IPS-18c (cell line): ENCODE results near the gene RDX.
A peak's percentile ranks its signal among the peaks of the same experiment; 100 is the strongest.
"Not testable (repeated sequence)": the region's sequence is repeated elsewhere in the genome, so short reads cannot be mapped to it uniquely, and the experiment has no call there.

Experiments used
- H3K4me3 ChIP-seq: 2 replicates; pipeline ENCODE4 v1.7.0; 2013; ENCODE audit warnings: low read depth, mild to moderate bottlenecking, low read length, moderate library complexity; ENCODE audit not compliant: insufficient read depth
- H3K9me3 ChIP-seq: one replicate; pipeline ENCODE4 v1.6.1; 2013; ENCODE audit warnings: mild to moderate bottlenecking, low read length, moderate library complexity; ENCODE audit not compliant: control insufficient read depth, insufficient read depth

The RDX gene

DNA sequence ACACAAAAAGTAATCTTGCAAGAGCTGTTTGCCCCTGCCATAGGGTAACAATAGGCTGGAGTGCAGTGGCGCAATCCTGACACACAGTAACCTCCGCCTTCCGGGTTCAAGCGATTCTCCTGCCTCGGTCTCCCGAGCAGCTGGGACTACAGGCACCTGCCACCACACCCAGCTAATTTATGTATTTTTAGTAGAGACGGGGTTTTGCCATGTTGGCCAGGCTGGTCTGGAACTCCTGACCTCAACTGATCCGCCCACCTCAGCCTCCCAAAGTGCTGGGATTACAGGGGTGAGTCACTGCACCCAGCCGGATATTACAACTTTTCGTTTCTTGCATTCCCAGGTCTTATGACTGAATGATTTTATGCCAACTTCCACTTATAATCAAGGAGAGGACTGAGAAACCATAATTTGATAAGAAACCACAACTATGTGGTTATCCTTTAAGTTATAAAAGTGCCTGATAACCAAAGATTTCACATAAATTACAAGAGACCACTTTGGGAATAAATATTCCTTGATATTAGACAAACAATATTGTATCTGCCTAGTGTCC lies 102.1 kb downstream of the RDX start:
- not testable (repeated sequence) for H3K9me3 ChIP-seq, H3K4me3 ChIP-seq

DNA sequence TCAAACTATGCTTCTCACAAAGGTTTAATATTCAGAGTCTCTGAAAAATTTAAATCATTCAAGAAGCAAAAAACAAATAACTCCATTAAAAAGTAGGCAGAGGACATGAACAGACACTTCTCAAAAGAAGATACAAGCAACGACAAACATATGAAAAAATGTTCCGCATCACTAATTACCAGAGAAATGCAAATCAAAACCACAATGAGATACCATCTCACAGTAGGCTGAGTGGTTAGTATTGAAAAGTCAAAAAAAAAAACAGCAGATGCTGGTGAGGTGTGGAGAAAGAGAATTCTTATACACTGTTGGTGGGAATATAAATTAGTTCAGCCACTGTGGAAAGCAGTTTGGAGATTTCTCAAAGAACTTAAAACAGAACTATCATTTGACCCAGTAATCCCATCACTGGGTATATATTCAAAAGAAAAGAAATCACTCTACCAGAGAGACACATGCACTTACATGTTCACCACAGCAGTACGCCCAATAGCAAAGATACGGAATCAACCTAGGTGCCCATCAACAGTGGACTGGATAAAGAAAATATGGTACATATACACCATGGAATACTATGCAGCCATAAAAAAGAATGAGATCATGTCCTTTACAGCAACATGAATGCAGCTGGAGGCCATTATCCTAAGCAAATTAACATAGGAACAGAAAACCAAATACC lies 103.7 kb downstream of the RDX start:
- H3K9me3 ChIP-seq, H3K4me3 ChIP-seq: not testable (repeated sequence)

DNA sequence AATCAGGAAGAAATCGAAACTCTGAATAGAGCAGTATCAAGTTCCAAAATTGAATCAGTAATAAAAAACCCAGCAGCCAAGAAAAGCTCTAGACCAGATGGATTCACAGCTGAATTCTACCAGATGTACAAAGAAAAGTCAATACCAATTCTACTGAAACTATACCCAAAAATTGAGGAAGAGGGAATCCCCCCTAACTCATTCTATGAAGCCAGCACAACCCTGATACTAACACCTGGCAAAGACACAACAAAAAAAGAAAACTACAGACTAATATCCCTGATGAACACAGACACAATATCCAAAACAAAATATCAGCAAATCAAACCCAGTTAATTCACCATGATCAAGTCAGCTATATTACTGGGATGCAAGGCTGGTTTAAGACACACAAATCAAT lies 105.5 kb downstream of the RDX start:
- no peak overlapping the region for H3K4me3 ChIP-seq

DNA sequence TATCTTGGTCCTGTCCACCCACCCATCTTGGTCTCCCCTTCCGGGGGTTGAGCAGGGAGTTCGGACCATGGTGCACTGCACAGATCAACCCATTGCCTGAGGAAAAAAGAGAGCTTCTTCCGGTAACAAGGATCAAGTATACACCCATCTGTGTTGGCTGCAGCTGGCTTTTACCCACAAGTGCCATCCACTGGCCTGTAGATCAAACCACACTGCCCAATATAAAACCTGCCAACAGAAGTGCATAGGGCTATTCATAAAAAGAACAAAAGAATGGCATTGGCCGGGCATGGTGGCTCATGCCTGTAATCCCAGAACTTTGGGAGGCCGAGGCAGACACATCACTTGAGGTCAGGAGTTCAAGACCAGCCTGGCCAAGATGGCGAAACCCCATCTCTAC lies 108.7 kb downstream of the RDX start:
- no peak overlapping the region for H3K4me3 ChIP-seq
- no peaks in the 10 kb centered on the region for H3K9me3 ChIP-seq

More for the DNA sequence above, 105.5 kb downstream of the RDX start:
- no peaks in the 10 kb centered on the region for H3K9me3 ChIP-seq

DNA sequence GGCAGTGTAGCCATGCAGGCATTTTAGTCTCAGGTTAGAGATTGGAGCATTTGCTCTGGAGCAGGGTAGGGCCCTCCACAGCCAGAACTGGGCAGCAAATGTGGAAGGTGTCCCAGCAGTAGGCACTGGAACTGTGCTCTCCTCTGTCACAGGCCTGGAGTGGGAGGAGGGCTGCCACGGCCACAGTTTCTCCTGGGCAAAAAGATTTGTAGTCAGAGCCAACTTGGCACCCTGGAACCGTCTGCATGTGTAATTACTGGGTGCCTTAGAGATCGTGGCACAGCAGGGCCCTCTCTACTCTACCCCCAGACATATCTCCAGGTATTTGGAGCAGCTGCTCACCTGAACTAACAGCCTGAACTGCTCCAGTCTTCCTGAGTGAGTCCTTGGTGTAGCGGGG lies 109.5 kb downstream of the RDX start:
- Histone ChIP-seq H3K9me3 (no peaks in the 10 kb centered on the region), H3K4me3 (no peak overlapping the region)

DNA sequence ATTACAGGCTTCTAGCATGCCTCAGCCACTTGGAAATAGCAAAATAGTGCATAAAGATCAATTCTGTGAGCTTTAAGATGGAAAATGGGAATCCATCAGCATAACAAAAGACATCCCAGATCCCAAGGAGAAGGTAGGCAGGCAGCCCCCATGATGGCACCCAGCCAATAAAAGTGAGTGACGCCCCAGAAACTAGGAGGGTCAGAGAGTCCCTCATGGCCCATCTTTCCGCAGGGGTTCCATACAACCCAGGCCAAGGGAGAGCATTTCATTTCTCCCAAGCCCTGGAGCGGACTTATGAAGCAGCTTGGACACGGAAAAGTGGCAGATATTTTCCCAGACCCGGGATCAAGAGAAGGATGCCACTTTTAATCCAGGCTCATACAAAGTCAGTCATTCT lies 110.0 kb downstream of the RDX start:
- Histone ChIP-seq H3K9me3 (no peaks in the 10 kb centered on the region), H3K4me3 (no peak overlapping the region)

DNA sequence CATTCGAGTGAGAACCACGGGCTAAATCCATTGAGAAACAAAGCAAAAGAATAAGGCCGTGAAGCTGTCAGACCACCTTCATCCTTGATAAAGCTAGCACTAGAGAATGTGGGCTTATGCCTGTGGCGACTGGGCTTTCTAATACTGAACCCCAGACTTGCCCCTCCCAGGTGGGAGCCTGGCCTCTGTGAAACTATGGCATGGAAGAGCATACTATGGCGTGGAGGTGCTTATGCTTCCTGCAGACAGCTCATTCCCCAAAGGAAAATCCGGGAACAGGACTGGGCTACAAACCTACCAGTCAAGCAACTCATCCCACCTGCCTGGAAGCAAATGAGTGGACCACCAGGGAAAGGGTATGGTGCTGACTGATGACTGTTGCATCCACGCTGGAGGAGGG lies 110.8 kb downstream of the RDX start:
- H3K4me3 ChIP-seq: no peak overlapping the region
- H3K9me3 ChIP-seq: no peaks in the 10 kb centered on the region

DNA sequence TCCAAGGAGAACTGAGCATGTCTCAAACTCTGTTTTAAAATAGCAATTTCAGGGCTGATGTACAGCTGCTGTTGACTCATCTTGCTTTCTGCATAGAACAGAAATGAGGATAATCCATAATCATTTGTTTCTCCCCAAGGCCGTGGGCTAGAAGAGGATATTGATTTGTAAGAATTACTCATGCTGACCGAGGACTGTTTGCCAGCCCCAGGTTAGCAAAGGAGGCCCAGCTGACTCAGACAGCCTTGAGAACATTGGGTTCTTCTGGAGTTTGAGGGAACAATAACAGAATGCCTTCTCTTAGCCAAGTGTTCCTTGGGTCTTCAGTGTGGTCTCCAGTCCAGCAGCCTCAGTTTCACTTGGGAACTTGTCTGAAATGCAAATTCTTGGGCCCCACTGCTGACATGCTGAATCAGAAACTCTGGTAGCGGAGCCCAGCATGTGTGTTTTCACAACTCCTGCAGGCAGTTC lies 111.3 kb downstream of the RDX start:
- Histone ChIP-seq H3K4me3 (no peak overlapping the region), H3K9me3 (peaks cover 2% of the 10 kb centered on the region)

DNA sequence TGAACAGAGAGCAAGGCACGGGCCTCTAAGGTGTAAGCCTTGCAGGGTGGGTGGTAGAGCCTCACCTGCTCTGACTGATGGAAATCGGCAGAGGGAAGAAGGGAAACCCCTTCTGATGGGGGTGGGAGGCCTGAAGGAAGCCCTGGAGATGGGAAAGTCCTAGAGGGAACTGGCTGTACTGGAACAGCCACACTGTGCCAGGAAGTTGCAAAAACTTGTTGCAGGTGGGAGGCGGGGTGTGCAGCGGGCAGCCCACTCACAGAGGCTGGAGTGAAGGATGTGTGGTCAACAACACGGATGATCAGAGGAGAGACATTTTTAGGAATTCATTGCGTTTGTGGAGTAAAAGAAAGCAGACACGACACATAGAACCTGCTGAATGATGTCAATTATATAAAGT lies 112.0 kb downstream of the RDX start:
- H3K4me3 ChIP-seq: no peak overlapping the region

DNA sequence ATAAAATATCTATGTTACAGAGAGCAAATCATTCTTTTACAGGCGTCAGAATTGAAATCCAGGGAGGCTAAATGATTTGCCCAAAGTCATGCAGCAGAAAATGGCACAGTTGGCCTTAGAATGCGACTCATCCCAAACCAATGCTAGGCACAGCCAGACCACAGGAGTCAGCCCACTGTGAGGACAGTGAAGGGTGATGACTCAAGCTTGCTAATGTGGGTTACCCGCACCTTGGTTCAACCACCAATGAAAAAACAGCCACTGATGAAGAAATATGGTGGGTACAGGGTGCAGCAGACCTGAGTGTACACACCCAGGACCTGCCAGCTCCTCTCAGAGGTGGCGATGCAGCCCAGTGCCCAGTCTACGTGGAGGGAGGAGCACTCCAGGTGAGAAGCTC lies 113.5 kb downstream of the RDX start:
- Histone ChIP-seq H3K4me3 (no peak overlapping the region), H3K9me3 (peaks cover 2% of the 10 kb centered on the region)

More for the DNA sequence above, 112.0 kb downstream of the RDX start:
- peaks cover 2% of the 10 kb centered on the region for H3K9me3 ChIP-seq

DNA sequence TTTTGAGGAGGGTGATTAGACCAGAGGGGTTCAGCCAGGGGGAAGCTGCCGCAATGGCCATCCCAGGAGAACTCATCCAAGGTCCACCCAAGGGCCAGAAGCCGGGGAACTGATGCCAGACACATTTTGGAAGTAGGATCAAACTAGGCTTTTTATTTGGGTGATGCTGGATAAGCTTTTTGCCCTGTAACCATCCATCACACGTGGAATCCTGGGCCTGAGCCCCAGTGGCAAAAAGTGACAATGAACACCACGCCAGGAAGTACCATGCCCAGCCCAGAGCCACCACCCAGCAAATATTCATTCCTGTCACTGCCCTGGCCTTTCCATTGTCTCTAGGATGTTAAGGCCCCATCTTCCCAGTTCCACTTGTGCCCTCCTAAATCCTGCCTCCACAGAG lies 117.3 kb downstream of the RDX start:
- Histone ChIP-seq H3K4me3 (no peak overlapping the region), H3K9me3 (peaks cover 2% of the 10 kb centered on the region)

DNA sequence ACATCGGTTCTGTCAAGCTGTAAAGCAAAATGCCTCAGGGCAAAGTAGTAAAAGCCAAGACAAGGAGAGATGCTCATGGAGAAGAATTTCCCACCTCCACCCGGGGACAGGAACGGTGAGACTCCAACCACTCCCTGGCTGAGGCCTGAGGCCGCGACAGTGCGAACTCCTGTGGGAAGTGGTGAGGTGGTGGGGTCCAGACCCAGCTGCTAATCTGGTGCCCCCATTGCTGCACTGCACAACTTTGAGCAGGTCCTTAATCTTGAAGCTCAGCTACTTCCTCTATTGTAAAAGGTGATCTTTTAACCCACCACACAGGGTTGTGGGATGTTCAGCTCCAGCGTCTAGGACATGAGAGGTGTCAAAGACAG lies 119.3 kb downstream of the RDX start:
- peaks cover 2% of the 10 kb centered on the region for H3K9me3 ChIP-seq
- no peak overlapping the region for H3K4me3 ChIP-seq

DNA sequence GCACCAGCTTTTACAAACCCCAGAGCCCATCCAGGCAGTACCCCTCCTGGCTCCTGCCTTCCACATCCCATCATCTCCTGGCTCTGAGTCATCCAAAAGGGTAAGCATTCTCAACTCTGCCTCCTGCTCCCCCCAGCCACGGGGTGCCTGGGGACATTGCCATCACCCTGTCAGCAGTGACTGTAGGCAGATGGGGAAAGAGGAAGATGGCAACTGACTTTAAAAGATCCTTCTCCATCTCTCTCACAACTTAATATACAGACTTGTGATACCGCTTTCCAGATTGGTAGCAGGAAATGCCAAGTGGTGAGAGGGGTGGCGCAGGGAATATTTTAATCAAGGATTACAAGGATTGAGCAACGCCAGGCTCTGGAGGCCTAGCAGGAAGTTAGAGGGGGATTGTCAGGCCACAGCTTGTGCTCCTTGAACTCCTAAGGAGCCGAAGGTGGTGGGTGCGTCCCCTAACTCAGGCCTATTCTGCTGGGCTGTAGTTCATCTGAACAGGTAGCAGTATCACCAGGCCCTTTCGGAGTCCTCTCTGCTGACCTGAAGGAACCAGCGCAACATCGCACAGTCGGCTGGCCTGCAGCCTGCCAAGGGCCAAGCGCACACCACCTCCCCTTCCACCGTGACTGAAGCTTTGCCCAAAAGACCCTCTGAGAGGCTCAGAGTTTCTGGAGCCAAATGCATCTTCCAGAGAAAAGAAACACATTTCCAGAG lies 119.9 kb downstream of the RDX start:
- H3K4me3 ChIP-seq: no peak overlapping the region
- H3K9me3 ChIP-seq: peaks cover 2% of the 10 kb centered on the region

DNA sequence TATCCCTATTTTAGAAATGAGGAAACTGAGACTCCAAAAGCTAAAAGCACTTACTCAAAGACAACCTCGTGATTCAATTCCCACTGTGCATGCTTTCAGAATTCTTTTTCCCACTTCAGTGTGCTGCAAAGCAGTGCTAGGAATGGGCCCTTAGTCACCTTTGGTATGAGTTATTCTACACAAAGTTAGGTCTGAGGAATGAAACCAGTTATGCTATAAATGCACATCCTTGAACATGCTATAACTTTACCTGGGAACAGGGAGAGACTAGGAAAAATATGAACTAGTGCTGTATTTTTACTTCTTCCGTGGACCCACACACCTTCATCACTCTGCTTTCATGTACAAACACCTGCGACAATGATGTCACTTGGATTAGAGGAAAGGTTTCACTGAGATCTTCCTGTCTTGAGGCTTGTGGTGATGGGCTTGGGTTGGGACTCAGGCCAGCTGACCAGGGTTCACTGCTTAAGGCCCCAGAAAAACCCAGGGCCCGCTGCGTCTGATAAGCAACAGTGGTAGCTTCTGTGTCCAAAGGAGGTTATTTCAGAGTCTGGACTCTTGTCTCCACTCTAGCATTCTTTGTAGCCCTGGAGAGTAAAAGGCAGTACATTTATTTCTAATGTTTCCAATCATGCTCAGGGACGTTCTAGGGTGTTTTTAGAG lies 121.6 kb downstream of the RDX start:
- Histone ChIP-seq H3K4me3 (peak overlapping the region; percentile 2; the same call in 1 of the 2 replicates), H3K9me3 (no peaks in the 10 kb centered on the region)

DNA sequence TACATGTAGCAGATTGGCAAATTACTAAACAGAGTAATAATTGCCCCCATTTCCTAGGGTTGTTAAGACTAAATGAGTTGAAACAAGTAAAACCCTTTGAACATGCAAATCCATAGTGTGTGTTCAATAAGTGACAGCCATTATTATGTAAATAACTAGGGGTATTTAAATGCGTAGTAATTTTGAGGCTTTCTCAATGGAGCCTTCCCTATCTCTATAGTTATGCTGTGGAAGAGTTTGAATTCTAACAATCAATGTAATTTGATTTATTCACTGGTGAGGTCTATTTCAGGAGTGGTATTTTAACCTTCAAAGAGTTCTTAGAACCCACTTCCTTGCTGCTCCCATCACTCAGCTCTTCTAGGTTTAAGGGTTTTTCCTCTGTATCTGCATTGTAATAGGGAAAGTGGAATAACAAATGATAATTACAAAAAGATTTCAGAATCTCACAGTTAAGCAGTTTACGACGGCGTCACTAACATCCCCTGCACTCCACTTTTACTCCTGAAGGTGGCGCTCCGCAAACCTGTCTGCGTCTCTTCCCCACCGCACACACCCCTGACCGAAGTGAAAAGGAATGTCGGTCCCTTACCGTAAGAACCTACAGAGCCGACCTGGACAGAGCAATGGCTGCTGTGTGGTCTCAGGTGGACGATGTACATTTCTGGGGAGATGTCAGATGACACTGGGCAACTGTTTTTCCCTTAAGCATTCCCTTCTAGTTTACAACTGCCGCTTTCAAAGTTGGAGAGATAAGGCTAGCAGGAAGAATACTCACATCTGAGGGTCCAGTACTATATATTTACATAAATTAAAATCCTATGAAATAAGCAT lies 122.4 kb downstream of the RDX start:
- Histone ChIP-seq H3K9me3 (no peaks in the 10 kb centered on the region), H3K4me3 (0 out of 2 replicates have a peak overlapping the region, but pooled peaks have one; percentile 2)

DNA sequence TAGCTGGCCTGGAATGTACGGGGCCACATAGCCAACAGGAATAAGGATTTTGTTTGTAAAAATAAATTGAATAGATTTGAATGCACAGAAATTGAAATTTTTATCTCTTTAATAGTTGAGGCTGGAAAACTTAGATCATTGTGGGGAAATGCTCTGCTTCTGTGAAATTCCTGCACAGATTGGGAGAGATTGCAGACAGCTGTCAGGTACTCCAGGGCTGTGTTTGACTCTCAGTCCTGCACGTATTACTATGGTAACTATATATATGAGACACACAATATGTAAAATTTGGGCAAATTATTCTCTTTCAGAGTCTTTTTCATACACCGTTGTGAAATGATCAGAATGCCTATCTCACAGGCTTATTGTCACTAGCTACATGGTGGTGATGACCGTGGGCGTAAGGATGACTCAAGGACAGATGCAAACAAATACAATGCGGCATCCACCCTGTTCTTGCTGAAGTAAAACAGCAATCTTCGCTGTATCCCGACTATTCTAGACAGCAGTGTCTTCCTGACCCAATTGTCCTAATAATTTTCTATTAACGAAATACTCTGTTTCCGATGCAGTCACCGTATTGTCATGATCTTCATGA lies 123.8 kb downstream of the RDX start:
- no peak overlapping the region for H3K4me3 ChIP-seq
- H3K9me3 ChIP-seq: no peaks in the 10 kb centered on the region

DNA sequence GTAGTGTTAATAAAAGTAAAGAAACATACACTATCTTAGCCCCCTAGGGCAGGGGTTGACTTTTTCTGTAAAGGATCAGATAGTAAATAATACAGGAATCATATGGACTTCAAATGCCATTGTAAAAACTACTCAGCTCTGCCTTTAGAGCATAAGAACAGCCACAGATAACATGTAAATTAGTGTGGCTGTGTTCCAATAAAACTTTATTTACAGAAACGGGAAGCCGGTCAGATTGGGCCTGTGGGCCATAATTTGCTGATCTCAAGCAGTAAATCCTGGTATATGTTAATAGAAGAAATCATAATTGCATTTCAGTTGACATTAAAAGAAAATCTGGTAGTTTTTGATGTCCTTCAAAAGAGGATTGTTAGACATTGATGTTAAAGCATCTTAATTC lies 126.7 kb downstream of the RDX start:
- H3K4me3 ChIP-seq: no peak overlapping the region
- H3K9me3 ChIP-seq: no peaks in the 10 kb centered on the region
